Keratinocyte (primary cell): ENCODE data around the gene WDR17. TPM values are rescaled to one million over a fixed set of nuclear protein-coding genes. Genes with fewer than 3 reads are reported as not detected.

Experiments
- DNase-seq: peaks from one replicate; pipeline ENCODE4 v3.0.0-alpha.2; 2011; ENCODE audit warnings: low read depth, missing footprints, low spot score
- FAIRE-seq: peaks from 2 replicates; lab custom pipeline; 2011; peaks lifted over from hg19 to GRCh38; lab: Jason Lieb, UNC
- H2AFZ ChIP-seq: 2 replicates; pipeline ENCODE4 v1.6.0; 2012; ENCODE audit warnings: low read length, control low read depth, inconsistent platforms; ENCODE audit not compliant: control insufficient read depth
- H3K27ac ChIP-seq: 2 replicates; pipeline ENCODE4 v1.5.1; 2011; ENCODE audit warnings: low read length; ENCODE audit not compliant: control insufficient read depth, insufficient read depth
- H3K27me3 ChIP-seq: 3 replicates; pipeline ENCODE4 v1.6.0; 2011; ENCODE audit warnings: low read length; ENCODE audit not compliant: control insufficient read depth, insufficient read depth; ENCODE audit errors: extremely low read depth
- H3K36me3 ChIP-seq, 2 experiments: 2 replicates in 1 of 2; 3 replicates in 1 of 2; pipeline ENCODE4 v1.5.1; 2011; ENCODE audit warnings: low read length in 2 of 2, mild to moderate bottlenecking in 1 of 2; ENCODE audit not compliant: control insufficient read depth in 2 of 2, insufficient read depth in 2 of 2; ENCODE audit errors: extremely low read depth in 1 of 2
- H3K4me1 ChIP-seq: 3 replicates; pipeline ENCODE4 v1.5.1; 2011; ENCODE audit warnings: low read length; ENCODE audit not compliant: control insufficient read depth, insufficient read depth; ENCODE audit errors: extremely low read depth
- H3K4me2 ChIP-seq: 3 replicates; pipeline ENCODE4 v1.6.0; 2011; ENCODE audit warnings: low read depth, low read length; ENCODE audit not compliant: control insufficient read depth, insufficient read depth; ENCODE audit errors: extremely low read depth
- H3K4me3 ChIP-seq, 3 experiments: fragments of 200-600 bp in 1 of 3; sonication (generic) in 1 of 3; 2 replicates in 2 of 3; 3 replicates in 1 of 3; pipeline ENCODE4 v1.5.1; 2011 to 2016; ENCODE audit warnings: low read length in 3 of 3, mild to moderate bottlenecking in 3 of 3, control low read depth in 2 of 3, inconsistent platforms in 1 of 3, low read depth in 1 of 3, mixed read lengths in 1 of 3, mixed run types in 1 of 3, moderate library complexity in 1 of 3; ENCODE audit not compliant: control insufficient read depth in 2 of 3, insufficient read depth in 2 of 3; ENCODE audit errors: extremely low read depth in 1 of 3
- H3K79me2 ChIP-seq: 2 replicates; pipeline ENCODE4 v1.6.0; 2012; ENCODE audit warnings: low read length; ENCODE audit not compliant: control insufficient read depth, insufficient read depth
- H3K9ac ChIP-seq: 3 replicates; pipeline ENCODE4 v1.6.0; 2011; ENCODE audit warnings: low read length; ENCODE audit not compliant: control insufficient read depth, insufficient read depth; ENCODE audit errors: extremely low read depth
- H3K9me1 ChIP-seq: 3 replicates; pipeline ENCODE4 v1.6.0; 2011; ENCODE audit warnings: low read length; ENCODE audit not compliant: control insufficient read depth, insufficient read depth; ENCODE audit errors: extremely low read depth
- H3K9me3 ChIP-seq: 2 replicates; pipeline ENCODE4 v1.5.1; 2012; ENCODE audit warnings: low read depth, low read length; ENCODE audit not compliant: control insufficient read depth
- H4K20me1 ChIP-seq: 3 replicates; pipeline ENCODE4 v1.6.0; 2011; ENCODE audit warnings: low read length; ENCODE audit not compliant: control insufficient read depth, insufficient read depth; ENCODE audit errors: extremely low read depth
- EZH2 ChIP-seq: IDR thresholded peaks from one replicate; pipeline ENCODE4 v1.6.1; 2012; ENCODE audit warnings: inconsistent platforms, mild to moderate bottlenecking, low read length, moderate library complexity
- dilution Hi-C: fragments of 300-500 bp; cut with MboI; formaldehyde crosslinking; loops from one replicate; pipeline ENCODE4 v1.7.0; 2020; ENCODE audit warnings: low sequenced_read_pairs; ENCODE audit not compliant: extremely low pct_ligation_motif_present
- polyA plus RNA-seq, 5 experiments: library from polyadenylated mRNA; depleted of rRNA in 3 of 5; stranded (reverse) in 3 of 5; stranded (forward) in 1 of 5; unstranded in 1 of 5; fragments of >200 nt; gene quantifications; 1 replicate in 1 of 5; 2 replicates in 3 of 5; 3 replicates in 1 of 5; pipeline versions ENCODE4 v1.2.1 to v1.2.3, GENCODE V29; 2011 to 2012; ENCODE audit warnings: missing spikeins in 2 of 5, low read depth in 1 of 5, low replicate concordance in 1 of 5
- TF ChIP-seq, protein P1 (sequence below), 3 experiments: IDR thresholded peaks in 1 of 3; conservative IDR thresholded peaks in 1 of 3; optimal IDR thresholded peaks in 1 of 3; 2 replicates in 2 of 3; 3 replicates in 1 of 3; pipeline versions ENCODE3 to v1.5.1; 2011; ENCODE audit warnings: low read length in 3 of 3, mild to moderate bottlenecking in 3 of 3, moderate library complexity in 2 of 3, control low read depth in 1 of 3, inconsistent platforms in 1 of 3; ENCODE audit not compliant: insufficient read depth in 2 of 3; ENCODE audit errors: extremely low read depth in 1 of 3

The WDR17 gene
- polyA plus RNA-seq, 1 donor (not counting 4 experiments of a cell fraction or from before 2014, with no cell fraction given): 1.1 TPM

DNA sequence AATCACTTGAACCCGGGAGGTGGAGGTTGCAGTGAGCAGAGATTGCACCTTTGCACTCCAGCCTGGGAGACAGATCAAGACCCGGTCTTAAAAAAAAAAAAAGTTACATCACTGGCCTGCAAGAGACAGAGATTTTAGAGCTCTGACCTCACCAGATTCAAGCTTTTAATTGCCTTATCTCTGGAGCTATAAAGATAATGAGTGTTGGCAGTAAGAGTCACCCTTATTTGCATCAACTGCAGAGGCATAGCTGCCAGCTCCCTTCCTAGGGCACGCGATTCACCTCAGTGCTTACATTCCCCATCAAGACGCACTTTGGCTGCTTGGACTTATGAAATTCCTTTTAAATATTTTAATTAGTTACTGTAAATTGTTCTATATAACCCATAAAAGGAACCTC lies 142.2 kb downstream of the WDR17 start:
- Histone ChIP-seq H4K20me1 (no peaks in the 10 kb centered on the region), H3K9me1 (no peaks in the 10 kb centered on the region), H3K27me3 (peaks cover 11% of the 10 kb centered on the region), H3K79me2 (no peaks in the 10 kb centered on the region), H3K4me3 (no peak overlapping the region), H3K9me3 (no peaks in the 10 kb centered on the region), H2AFZ (no peak overlapping the region), H3K27ac (no peak overlapping the region), H3K4me1 (no peaks in the 10 kb centered on the region), H3K4me2 (no peak overlapping the region), H3K36me3 (no peaks in the 10 kb centered on the region), H3K9ac (no peak overlapping the region)
- FAIRE-seq (no peak), DNase-seq (no peak)
- dilution Hi-C loops: no loop called here
- TF ChIP-seq, protein P1, sequence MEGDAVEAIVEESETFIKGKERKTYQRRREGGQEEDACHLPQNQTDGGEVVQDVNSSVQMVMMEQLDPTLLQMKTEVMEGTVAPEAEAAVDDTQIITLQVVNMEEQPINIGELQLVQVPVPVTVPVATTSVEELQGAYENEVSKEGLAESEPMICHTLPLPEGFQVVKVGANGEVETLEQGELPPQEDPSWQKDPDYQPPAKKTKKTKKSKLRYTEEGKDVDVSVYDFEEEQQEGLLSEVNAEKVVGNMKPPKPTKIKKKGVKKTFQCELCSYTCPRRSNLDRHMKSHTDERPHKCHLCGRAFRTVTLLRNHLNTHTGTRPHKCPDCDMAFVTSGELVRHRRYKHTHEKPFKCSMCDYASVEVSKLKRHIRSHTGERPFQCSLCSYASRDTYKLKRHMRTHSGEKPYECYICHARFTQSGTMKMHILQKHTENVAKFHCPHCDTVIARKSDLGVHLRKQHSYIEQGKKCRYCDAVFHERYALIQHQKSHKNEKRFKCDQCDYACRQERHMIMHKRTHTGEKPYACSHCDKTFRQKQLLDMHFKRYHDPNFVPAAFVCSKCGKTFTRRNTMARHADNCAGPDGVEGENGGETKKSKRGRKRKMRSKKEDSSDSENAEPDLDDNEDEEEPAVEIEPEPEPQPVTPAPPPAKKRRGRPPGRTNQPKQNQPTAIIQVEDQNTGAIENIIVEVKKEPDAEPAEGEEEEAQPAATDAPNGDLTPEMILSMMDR (optimal IDR thresholded peaks at IDR 0.05 in 1 of 3, IDR thresholded peaks at IDR 0.05 in 1 of 3, conservative IDR thresholded peaks at IDR 0.05 in 1 of 3; ENCODE audit: extremely low read depth in 1 of 3, insufficient read depth in 2 of 3, low read length in 3 of 3): no peak
- TF ChIP-seq EZH2: no peak

DNA sequence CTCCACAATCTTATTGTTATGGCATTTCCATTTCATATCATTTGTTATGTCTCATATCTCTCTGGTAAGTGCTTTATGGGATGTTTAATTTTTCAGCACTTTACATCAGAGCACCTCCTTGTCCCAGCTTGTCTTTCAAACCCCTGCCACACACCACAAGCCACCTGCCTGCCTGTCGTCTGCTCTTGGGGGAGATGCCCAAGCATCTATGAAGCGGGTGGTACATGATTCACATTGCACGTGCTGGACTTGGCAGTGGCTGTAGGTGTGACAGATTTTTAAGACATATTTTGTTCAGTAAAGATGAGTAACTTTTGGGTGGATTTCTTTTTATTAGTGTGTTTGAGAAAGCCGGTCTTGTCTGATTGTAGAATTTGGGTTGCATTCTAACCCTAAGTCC lies 143.9 kb downstream of the WDR17 start:
- no peaks in the 10 kb centered on the region for H3K9me3 ChIP-seq
- peaks cover 11% of the 10 kb centered on the region for H3K27me3 ChIP-seq
- no peak overlapping the region for H2AFZ ChIP-seq
- dilution Hi-C loops: no loop called here
- no peaks in the 10 kb centered on the region for H3K36me3 ChIP-seq
- no peak for DNase-seq
- no peaks in the 10 kb centered on the region for H3K79me2 ChIP-seq
- H3K4me3 ChIP-seq: no peak overlapping the region
- H3K4me1 ChIP-seq: no peaks in the 10 kb centered on the region
- FAIRE-seq: no peak
- TF ChIP-seq, protein P1 (optimal IDR thresholded peaks at IDR 0.05 in 1 of 3, IDR thresholded peaks at IDR 0.05 in 1 of 3, conservative IDR thresholded peaks at IDR 0.05 in 1 of 3; ENCODE audit: extremely low read depth in 1 of 3, insufficient read depth in 2 of 3, low read length in 3 of 3): no peak
- no peak for TF ChIP-seq EZH2
- H3K27ac ChIP-seq: no peak overlapping the region
- H3K4me2 ChIP-seq: no peak overlapping the region
- H3K9ac ChIP-seq: no peak overlapping the region
- H3K9me1 ChIP-seq: no peaks in the 10 kb centered on the region
- H4K20me1 ChIP-seq: no peaks in the 10 kb centered on the region
